Measurements from ENCODE around the gene TTC3.

DNA sequence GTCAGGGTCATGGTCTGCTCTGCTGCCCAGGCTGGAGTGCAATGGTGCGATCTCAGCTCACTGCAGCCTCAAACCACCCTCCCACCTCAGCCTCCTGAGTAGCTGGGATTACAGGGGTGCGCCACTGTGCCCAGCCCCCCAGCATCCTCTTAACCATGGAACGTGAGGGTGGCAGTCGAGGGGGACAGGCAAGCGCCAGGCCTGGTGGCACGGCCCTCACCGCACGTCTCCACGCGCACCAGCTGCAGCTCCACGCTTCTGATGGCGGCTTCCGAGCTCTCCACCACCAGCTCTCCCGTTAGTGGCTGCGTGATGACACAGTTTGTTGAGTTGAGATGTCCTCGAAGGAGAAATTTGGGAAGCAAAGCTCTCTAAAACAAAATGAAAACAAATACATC lies 154.9 kb downstream of the TTC3 start:
- TF ChIP-seq CTCF (IDR thresholded peaks at IDR 0.05 in 2 of 3, conservative IDR thresholded peaks at IDR 0.05 in 1 of 3; ENCODE audit: borderline replicate concordance in 1 of 3, insufficient read depth in 1 of 3, low read depth in 2 of 3, low read length in 2 of 3) (no peak), POLR2A (IDR thresholded peaks at IDR 0.05; ENCODE audit: borderline replicate concordance, extremely low read depth, insufficient read depth, insufficient read length) (no peak), YY1 (IDR thresholded peaks at IDR 0.05; ENCODE audit: extremely low read depth, insufficient replicate concordance, low read depth, low read length) (no peak), ZNF274 (IDR thresholded peaks at IDR 0.05; ENCODE audit: low read depth, low read length) (no peak), MAX (IDR thresholded peaks at IDR 0.05) (no peak)
- TF ChIP-seq, protein P1, sequence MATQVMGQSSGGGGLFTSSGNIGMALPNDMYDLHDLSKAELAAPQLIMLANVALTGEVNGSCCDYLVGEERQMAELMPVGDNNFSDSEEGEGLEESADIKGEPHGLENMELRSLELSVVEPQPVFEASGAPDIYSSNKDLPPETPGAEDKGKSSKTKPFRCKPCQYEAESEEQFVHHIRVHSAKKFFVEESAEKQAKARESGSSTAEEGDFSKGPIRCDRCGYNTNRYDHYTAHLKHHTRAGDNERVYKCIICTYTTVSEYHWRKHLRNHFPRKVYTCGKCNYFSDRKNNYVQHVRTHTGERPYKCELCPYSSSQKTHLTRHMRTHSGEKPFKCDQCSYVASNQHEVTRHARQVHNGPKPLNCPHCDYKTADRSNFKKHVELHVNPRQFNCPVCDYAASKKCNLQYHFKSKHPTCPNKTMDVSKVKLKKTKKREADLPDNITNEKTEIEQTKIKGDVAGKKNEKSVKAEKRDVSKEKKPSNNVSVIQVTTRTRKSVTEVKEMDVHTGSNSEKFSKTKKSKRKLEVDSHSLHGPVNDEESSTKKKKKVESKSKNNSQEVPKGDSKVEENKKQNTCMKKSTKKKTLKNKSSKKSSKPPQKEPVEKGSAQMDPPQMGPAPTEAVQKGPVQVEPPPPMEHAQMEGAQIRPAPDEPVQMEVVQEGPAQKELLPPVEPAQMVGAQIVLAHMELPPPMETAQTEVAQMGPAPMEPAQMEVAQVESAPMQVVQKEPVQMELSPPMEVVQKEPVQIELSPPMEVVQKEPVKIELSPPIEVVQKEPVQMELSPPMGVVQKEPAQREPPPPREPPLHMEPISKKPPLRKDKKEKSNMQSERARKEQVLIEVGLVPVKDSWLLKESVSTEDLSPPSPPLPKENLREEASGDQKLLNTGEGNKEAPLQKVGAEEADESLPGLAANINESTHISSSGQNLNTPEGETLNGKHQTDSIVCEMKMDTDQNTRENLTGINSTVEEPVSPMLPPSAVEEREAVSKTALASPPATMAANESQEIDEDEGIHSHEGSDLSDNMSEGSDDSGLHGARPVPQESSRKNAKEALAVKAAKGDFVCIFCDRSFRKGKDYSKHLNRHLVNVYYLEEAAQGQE (IDR thresholded peaks at IDR 0.05; ENCODE audit: low read depth) = no peak

Measured in HCT116 (cell line).